ENCODE results near the gene MKI67.
"Not testable (repeated sequence)": the region's sequence is repeated elsewhere in the genome, so short reads cannot be mapped to it uniquely, and the experiment has no call there.

The MKI67 gene, protein sequence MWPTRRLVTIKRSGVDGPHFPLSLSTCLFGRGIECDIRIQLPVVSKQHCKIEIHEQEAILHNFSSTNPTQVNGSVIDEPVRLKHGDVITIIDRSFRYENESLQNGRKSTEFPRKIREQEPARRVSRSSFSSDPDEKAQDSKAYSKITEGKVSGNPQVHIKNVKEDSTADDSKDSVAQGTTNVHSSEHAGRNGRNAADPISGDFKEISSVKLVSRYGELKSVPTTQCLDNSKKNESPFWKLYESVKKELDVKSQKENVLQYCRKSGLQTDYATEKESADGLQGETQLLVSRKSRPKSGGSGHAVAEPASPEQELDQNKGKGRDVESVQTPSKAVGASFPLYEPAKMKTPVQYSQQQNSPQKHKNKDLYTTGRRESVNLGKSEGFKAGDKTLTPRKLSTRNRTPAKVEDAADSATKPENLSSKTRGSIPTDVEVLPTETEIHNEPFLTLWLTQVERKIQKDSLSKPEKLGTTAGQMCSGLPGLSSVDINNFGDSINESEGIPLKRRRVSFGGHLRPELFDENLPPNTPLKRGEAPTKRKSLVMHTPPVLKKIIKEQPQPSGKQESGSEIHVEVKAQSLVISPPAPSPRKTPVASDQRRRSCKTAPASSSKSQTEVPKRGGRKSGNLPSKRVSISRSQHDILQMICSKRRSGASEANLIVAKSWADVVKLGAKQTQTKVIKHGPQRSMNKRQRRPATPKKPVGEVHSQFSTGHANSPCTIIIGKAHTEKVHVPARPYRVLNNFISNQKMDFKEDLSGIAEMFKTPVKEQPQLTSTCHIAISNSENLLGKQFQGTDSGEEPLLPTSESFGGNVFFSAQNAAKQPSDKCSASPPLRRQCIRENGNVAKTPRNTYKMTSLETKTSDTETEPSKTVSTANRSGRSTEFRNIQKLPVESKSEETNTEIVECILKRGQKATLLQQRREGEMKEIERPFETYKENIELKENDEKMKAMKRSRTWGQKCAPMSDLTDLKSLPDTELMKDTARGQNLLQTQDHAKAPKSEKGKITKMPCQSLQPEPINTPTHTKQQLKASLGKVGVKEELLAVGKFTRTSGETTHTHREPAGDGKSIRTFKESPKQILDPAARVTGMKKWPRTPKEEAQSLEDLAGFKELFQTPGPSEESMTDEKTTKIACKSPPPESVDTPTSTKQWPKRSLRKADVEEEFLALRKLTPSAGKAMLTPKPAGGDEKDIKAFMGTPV (N-terminal part only)

GRCh38 chr10:128125944-128126764 is at the start of gene MKI67:
MKI67 (minus strand) TSS chr10:128126423; CDS start chr10:128125667, 756 bp downstream.
- Histone ChIP-seq H3K27ac (ENCODE audit: low read length) (no peak within 1 kb of the TSS), H3K36me3 (ENCODE audit: control insufficient read depth in 1 of 2, insufficient read depth in 2 of 2, low read length in 2 of 2) (no peaks in the 10 kb centered on the region), H3K27me3 (ENCODE audit: low read depth, low read length) (peaks cover 24% of the 10 kb centered on the region), H3K9me3 (ENCODE audit: control insufficient read depth in 1 of 2, low read length in 2 of 2) (no peaks in the 10 kb centered on the region), H3K4me1 (ENCODE audit: control insufficient read depth in 1 of 2, insufficient read depth in 2 of 2, low read length in 2 of 2) (peaks cover 0 to 15% of the 10 kb centered on the region in 2 donors), H3K4me3 (ENCODE audit: low read depth in 1 of 2, low read length in 2 of 2) (peak within 1 kb of the TSS; percentile 65 to 93)

DNA sequence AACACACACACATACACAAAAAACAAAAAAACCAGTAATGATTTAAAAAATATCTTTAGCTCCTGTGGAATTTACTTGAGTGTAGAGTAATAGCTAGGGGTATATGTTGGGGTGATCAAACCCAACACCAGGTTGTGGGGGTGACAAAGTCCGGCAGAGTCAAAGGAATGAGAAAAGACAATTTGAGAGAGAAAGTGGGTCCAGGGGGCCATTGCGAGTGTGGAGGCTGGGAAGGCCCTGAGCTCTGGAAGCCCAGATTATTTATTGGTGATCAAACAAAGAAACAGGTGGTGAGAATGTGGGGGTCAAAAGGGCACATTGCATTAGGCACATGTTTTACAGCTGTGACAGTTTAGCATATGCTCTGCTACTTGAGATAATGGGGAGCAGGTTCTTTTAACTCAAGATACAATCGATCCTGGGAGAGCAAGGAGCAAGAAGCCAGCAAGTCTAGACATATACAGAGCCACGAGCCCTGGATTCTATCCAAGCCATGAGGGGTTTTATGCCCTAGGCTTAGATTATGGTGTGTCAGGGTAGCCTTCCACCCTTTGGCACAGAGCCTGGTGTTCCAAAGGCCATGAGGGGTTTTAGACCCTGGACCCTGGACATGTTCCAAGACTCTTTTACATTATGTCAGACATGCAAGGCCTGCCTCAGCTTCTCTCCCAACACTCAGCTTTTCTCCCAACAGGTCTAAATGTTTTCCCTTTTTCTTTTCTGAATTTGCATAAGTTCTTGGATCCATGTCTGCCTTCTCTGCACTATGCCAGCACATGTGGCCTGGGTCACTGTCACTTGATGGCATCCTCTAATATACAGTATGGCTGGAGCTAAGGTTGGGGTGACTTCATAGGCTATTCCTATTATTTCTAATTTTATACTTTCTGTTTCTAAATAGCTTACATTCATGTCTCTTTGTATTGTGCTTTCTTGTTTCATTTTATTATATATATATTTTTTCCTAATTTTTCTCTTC is 48.6 kb upstream of the MKI67 start:
- Histone ChIP-seq H3K9me3 (ENCODE audit: control insufficient read depth in 1 of 2, low read length in 2 of 2) (peaks cover 0 to 17% of the 10 kb centered on the region in 2 donors), H3K27ac (ENCODE audit: low read length) (no peak overlapping the region), H3K36me3 (ENCODE audit: control insufficient read depth in 1 of 2, insufficient read depth in 2 of 2, low read length in 2 of 2) (no peaks in the 10 kb centered on the region), H3K4me1 (ENCODE audit: control insufficient read depth in 1 of 2, insufficient read depth in 2 of 2, low read length in 2 of 2) (no peaks in the 10 kb centered on the region), H3K27me3 (ENCODE audit: low read depth, low read length) (no peaks in the 10 kb centered on the region), H3K4me3 (ENCODE audit: low read depth in 1 of 2, low read length in 2 of 2) (no peak overlapping the region)

GRCh38 chr10:128173386-128173785 is 47.2 kb upstream of the MKI67 start:
- H3K36me3 ChIP-seq (ENCODE audit: control insufficient read depth in 1 of 2, insufficient read depth in 2 of 2, low read length in 2 of 2) = no peaks in the 10 kb centered on the region
- H3K9me3 ChIP-seq (ENCODE audit: control insufficient read depth in 1 of 2, low read length in 2 of 2) = peaks cover 0 to 17% of the 10 kb centered on the region in 2 donors
- no peaks in the 10 kb centered on the region for H3K4me1 ChIP-seq (ENCODE audit: control insufficient read depth in 1 of 2, insufficient read depth in 2 of 2, low read length in 2 of 2)
- no peaks in the 10 kb centered on the region for H3K27me3 ChIP-seq (ENCODE audit: low read depth, low read length)
- no peak overlapping the region for H3K27ac ChIP-seq (ENCODE audit: low read length)
- peak overlapping the region in 1 of 2 donors; percentile 21 for H3K4me3 ChIP-seq (ENCODE audit: low read depth in 1 of 2, low read length in 2 of 2)

GRCh38 chr10:128172756-128173155 is 46.5 kb upstream of the MKI67 start:
- Histone ChIP-seq H3K27me3 (ENCODE audit: low read depth, low read length) (no peaks in the 10 kb centered on the region), H3K27ac (ENCODE audit: low read length) (no peak overlapping the region)

GRCh38 chr10:128169811-128170379 is 43.7 kb upstream of the MKI67 start:
- H3K36me3 ChIP-seq (ENCODE audit: control insufficient read depth in 1 of 2, insufficient read depth in 2 of 2, low read length in 2 of 2) = no peaks in the 10 kb centered on the region
- peaks cover 0 to 12% of the 10 kb centered on the region in 2 donors for H3K9me3 ChIP-seq (ENCODE audit: control insufficient read depth in 1 of 2, low read length in 2 of 2)
- no peaks in the 10 kb centered on the region for H3K27me3 ChIP-seq (ENCODE audit: low read depth, low read length)
- no peak overlapping the region for H3K4me3 ChIP-seq (ENCODE audit: low read depth in 1 of 2, low read length in 2 of 2)
- H3K27ac ChIP-seq (ENCODE audit: low read length) = no peak overlapping the region
- H3K4me1 ChIP-seq (ENCODE audit: control insufficient read depth in 1 of 2, insufficient read depth in 2 of 2, low read length in 2 of 2) = no peaks in the 10 kb centered on the region

More at GRCh38 chr10:128172756-128173155, 46.5 kb upstream of the MKI67 start:
- Histone ChIP-seq H3K9me3 (ENCODE audit: control insufficient read depth in 1 of 2, low read length in 2 of 2) (peaks cover 0 to 17% of the 10 kb centered on the region in 2 donors), H3K36me3 (ENCODE audit: control insufficient read depth in 1 of 2, insufficient read depth in 2 of 2, low read length in 2 of 2) (no peaks in the 10 kb centered on the region), H3K4me1 (ENCODE audit: control insufficient read depth in 1 of 2, insufficient read depth in 2 of 2, low read length in 2 of 2) (no peaks in the 10 kb centered on the region), H3K4me3 (ENCODE audit: low read depth in 1 of 2, low read length in 2 of 2) (no peak overlapping the region)

DNA sequence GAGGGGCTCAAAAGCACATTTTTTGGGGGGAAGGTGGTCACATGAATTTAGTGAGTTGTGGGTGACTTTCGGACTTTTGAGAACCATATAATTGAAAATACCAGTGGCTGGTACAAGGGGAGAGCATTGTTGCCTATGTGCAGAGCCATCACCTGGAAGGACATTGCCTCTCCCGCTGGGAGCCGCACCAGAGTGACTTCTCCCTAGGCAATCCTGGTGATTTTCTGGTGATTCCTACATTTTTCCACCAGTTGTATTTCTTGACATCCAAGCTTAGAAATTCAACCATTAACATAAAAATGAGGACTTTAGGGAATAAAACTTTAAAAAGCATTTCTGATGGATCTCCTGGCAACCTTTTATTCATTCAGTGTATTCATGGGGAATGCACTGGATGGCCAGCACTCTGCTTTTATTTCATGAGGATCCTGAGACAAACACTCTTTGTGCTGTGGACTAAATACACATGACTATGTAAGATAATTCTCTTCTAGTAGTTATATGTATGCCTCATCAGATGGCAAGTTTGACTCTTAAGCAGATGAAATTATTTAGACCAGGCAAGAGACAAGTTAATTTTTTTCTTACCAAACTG is 41.8 kb upstream of the MKI67 start:
- no peaks in the 10 kb centered on the region for H3K36me3 ChIP-seq (ENCODE audit: control insufficient read depth in 1 of 2, insufficient read depth in 2 of 2, low read length in 2 of 2)
- H3K4me3 ChIP-seq (ENCODE audit: low read depth in 1 of 2, low read length in 2 of 2) = no peak overlapping the region
- no peaks in the 10 kb centered on the region for H3K27me3 ChIP-seq (ENCODE audit: low read depth, low read length)
- H3K4me1 ChIP-seq (ENCODE audit: control insufficient read depth in 1 of 2, insufficient read depth in 2 of 2, low read length in 2 of 2) = no peaks in the 10 kb centered on the region
- H3K27ac ChIP-seq (ENCODE audit: low read length) = no peak overlapping the region
- peaks cover 0 to 6% of the 10 kb centered on the region in 2 donors for H3K9me3 ChIP-seq (ENCODE audit: control insufficient read depth in 1 of 2, low read length in 2 of 2)

DNA sequence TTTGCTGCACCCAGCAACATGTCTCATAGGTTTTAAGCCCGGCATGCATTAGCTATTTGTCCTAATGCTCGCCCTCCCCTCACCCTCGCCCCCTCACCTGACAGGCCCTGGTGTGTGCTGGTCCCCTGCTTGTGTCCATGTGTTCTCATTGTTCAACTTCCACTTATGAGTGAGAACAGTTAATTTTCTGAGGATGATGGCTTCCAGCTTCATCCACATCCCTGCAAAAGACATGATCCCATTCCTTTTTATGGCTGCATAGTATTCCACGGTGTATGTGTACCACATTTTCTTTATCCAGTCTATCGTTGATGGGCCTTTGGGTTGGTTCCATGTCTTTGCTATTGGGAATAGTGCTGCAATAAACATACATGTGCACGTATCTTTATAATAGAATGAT is 40.9 kb upstream of the MKI67 start:
- not testable (repeated sequence) for H3K9me3 ChIP-seq (ENCODE audit: control insufficient read depth in 1 of 2, low read length in 2 of 2); H3K36me3 ChIP-seq (ENCODE audit: control insufficient read depth in 1 of 2, insufficient read depth in 2 of 2, low read length in 2 of 2); H3K4me3 ChIP-seq (ENCODE audit: low read depth in 1 of 2, low read length in 2 of 2); H3K27me3 ChIP-seq (ENCODE audit: low read depth, low read length); H3K27ac ChIP-seq (ENCODE audit: low read length); H3K4me1 ChIP-seq (ENCODE audit: control insufficient read depth in 1 of 2, insufficient read depth in 2 of 2, low read length in 2 of 2)

GRCh38 chr10:128166151-128166550 is 39.9 kb upstream of the MKI67 start:
- no peaks in the 10 kb centered on the region for H3K36me3 ChIP-seq (ENCODE audit: control insufficient read depth in 1 of 2, insufficient read depth in 2 of 2, low read length in 2 of 2)
- no peaks in the 10 kb centered on the region for H3K27me3 ChIP-seq (ENCODE audit: low read depth, low read length)
- H3K27ac ChIP-seq (ENCODE audit: low read length) = no peak overlapping the region
- no peaks in the 10 kb centered on the region for H3K9me3 ChIP-seq (ENCODE audit: control insufficient read depth in 1 of 2, low read length in 2 of 2)
- H3K4me1 ChIP-seq (ENCODE audit: control insufficient read depth in 1 of 2, insufficient read depth in 2 of 2, low read length in 2 of 2) = no peaks in the 10 kb centered on the region
- no peak overlapping the region for H3K4me3 ChIP-seq (ENCODE audit: low read depth in 1 of 2, low read length in 2 of 2)

GRCh38 chr10:128165536-128165935 is 39.3 kb upstream of the MKI67 start:
- Histone ChIP-seq H3K9me3 (ENCODE audit: control insufficient read depth in 1 of 2, low read length in 2 of 2) (no peaks in the 10 kb centered on the region), H3K36me3 (ENCODE audit: control insufficient read depth in 1 of 2, insufficient read depth in 2 of 2, low read length in 2 of 2) (no peaks in the 10 kb centered on the region), H3K27ac (ENCODE audit: low read length) (no peak overlapping the region), H3K4me1 (ENCODE audit: control insufficient read depth in 1 of 2, insufficient read depth in 2 of 2, low read length in 2 of 2) (no peaks in the 10 kb centered on the region), H3K4me3 (ENCODE audit: low read depth in 1 of 2, low read length in 2 of 2) (no peak overlapping the region), H3K27me3 (ENCODE audit: low read depth, low read length) (no peaks in the 10 kb centered on the region)
